ENCODE results near the gene TPR.

DNA sequence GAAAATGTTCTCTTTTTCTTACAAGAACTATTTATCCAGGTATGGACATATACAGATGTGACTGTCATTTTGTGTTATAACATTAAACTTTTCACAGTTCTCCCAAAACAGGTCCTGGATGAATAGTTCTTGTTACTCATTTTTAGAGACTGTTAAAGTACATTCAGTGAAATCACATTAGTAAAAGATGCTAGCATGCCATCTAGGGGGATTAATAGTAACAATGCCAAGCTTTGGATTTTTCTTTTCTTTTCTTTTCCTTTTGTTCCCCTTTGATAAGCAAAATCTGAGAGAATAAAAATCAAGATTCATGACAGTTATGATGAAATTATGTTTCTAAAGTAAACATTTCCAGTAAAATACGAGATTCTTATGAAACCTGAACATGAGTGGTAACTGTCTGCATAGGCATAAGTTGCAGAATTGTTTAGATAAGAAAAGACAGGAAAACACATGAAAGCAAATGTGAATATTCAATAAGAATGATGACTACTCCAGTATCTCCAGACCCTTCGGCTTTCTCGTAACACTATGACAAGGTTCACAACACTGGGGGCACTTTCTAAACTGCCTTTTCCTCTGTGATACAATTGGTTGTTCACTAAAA lies 77.5 kb downstream of the TPR start:
- TF ChIP-seq, protein P1, sequence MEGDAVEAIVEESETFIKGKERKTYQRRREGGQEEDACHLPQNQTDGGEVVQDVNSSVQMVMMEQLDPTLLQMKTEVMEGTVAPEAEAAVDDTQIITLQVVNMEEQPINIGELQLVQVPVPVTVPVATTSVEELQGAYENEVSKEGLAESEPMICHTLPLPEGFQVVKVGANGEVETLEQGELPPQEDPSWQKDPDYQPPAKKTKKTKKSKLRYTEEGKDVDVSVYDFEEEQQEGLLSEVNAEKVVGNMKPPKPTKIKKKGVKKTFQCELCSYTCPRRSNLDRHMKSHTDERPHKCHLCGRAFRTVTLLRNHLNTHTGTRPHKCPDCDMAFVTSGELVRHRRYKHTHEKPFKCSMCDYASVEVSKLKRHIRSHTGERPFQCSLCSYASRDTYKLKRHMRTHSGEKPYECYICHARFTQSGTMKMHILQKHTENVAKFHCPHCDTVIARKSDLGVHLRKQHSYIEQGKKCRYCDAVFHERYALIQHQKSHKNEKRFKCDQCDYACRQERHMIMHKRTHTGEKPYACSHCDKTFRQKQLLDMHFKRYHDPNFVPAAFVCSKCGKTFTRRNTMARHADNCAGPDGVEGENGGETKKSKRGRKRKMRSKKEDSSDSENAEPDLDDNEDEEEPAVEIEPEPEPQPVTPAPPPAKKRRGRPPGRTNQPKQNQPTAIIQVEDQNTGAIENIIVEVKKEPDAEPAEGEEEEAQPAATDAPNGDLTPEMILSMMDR (conservative IDR thresholded peaks at IDR 0.05 in 1 of 2, IDR thresholded peaks at IDR 0.05 in 1 of 2; ENCODE audit: extremely low read depth in 1 of 2, insufficient read depth in 1 of 2, low read depth in 1 of 2, low read length in 2 of 2), result no peak
- no peak for TF ChIP-seq EZH2 (IDR thresholded peaks at IDR 0.05; ENCODE audit: borderline replicate concordance, low read length)

Measured in mammary epithelial cell (primary cell).